ENCODE results near the gene AIG1. TPM values are rescaled to one million over a fixed set of nuclear protein-coding genes. Genes with fewer than 3 reads are reported as not detected.
"Not testable (repeated sequence)": the region's sequence is repeated elsewhere in the genome, so short reads cannot be mapped to it uniquely, and the experiment has no call there.

AIG1 gene
- polyA plus RNA-seq, 1 donor: 34.2 TPM

DNA sequence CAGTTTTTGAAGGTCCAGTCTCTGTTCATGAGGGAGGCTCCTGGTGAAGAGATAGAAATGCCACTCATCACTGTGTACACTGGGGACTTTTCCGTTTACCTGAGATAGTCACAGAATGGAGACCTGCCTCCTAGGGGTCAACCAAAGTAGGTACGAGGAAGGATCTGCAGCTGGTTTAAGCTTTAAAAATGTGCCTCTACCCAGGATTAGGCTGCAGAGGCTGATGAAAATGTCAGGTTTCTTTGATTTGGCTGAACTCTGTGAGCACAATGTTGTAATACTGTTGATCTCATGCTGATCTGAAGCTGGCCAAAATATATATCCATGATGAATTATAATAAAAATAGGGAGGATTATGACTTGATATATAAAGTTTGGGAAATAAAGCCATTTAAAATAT is 207.1 kb downstream of the AIG1 start:
- no peak for DNase-seq (ENCODE audit: low read depth)

DNA sequence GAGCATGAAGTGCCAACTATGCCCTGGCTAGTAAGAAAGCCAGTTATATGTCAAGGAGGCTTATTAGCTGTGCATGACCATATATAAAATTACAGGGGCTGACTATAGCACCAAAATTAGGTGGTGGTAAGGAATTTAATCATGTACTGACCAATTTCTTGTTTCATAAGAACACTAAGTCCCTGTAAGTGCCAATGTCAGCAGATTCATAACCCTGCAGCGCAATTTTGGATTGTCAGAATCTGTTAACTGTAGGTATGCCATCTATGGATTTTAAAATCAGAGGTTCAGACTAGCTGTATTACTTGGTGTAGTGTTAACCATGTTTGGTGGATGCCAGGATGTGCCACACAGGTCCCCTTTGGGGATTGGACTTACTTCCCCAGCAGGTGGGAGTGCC is 207.8 kb downstream of the AIG1 start:
- no peak for DNase-seq (ENCODE audit: low read depth)

DNA sequence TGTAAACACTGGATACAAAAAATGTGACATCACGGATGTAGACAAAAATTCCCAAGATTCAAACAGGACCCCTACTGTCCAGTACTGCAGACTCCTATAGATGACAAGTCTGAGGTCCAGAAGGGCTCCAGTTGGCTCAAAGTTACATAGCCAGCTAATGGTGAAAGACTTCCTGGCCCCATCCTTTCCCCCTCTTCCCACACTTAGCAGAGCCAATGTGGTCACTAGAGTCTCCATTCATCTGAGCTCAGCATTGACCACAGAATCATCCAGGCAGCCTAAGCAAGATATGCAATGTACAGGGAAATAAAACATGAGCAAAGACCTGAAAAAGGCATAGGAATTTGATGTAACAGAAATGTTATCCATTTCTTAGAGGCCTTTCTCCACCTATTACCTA is 209.3 kb downstream of the AIG1 start:
- no peak for DNase-seq (ENCODE audit: low read depth)

DNA sequence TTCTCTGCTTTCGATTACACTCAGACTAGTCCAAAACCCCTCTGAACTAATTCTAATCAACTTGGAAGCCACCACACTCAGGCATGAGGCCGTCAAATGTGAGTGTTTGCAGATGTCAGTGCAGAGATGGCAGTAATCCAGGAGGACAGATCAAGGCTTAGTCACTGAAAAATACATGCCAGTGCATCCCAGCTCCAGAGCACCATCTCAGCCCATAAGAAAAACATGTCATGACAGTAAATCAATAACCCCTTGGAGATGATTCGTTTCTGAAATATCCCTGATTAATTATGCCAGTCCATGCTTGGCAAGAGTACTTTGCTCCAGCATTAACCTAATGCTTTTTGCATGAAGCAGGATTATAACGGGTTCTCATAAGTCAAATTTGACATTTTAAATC is 210.3 kb downstream of the AIG1 start:
- DNase-seq (ENCODE audit: low read depth): no peak

DNA sequence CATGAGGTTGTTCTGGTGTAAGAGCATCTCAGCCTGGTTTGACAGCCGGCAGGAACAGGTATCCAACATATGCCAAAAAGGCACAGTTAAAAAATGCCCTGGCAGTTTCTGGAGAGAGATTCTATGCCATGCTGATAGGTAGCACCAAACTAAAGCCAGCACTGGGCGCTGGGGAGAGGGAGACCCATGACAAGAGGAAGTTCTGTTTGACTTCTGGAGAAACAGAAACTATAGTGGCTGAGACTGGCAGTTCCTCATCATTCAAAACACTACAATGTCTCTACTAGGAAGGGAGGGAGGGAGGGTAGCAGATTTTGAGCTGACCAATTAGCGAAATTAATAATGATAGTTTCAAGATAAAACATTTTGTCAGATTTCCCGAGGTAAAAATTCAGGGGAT is 215.7 kb downstream of the AIG1 start:
- no peak for DNase-seq (ENCODE audit: low read depth)

DNA sequence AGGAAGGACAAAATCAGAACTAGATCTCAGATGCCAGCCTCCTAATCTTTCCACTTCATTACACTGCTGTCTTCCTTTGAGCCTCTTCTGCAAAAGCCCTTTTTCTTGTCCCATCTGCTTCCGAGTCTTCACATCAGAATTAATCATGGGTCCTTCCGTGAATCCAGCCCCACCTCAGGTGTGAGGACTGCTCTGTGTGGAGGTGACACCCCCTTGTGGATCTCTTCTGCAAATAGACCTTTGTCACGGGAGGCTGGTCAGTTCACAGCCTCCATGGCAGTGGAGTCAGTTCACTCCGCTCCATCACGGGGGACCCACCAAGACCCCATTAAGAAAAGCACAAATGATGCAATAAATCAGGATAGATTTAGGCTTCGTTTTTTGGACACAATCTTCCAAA is 218.7 kb downstream of the AIG1 start:
- DNase-seq (ENCODE audit: low read depth): no peak

DNA sequence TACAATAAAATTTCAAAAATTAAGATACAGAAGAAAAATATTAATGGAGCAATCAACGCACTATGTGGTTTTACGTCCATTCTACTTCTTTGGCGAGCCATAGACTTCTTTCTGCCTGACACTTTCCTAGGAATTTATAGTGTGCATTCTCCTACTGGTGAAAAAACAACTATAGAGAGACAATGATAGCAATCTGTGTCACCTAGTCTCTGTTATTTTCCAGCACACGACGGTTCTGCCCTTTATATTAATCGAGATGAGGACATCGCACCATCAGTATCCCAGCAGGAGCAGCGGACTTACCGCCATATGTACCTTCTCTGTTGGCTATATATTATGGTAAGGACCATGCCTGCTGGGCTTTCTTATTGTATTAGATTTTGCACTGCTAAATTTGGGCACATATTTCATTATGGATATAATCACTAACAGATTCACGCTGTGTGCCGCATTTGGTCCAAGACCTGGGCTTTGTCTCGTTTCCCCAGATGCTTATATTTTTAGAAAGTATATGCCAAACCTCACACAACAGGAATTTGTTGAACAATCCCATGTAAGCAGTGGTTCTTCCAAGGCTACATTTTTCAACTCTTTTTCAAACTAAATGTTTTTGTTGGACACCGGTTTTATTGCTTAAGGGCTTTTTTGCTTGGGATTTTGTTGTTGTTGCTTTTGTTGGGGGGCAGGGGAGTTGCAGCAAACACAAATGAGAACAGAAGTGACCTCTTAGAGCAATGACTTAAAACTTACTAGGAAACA is 223.4 kb downstream of the AIG1 start:
- DNase-seq (ENCODE audit: low read depth): no peak

DNA sequence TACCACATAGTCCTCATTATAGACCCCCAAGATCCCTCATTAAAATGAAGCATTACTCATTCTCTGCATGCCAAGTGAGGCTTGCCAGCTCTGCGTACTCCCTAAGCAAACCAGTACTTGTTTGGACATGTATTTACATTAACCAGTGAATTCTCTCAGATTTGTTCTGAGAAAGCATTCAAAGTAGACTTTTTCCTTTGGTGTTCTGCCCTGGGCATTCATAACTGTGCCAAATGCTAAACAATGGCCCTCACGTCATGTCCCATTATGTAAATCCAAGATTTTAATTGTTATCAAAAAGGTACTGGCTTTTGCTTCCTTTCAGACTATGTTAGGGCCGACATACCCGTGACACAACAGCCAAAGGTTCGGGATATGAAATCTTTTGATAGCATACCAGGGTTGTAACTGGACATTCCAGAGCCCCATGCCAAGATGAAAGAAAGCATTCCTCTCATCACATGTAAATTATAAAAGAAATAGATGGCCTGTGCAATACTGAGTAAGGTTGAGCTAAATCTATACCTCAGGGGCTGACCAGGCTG is 225.6 kb downstream of the AIG1 start:
- no peak for DNase-seq (ENCODE audit: low read depth)

DNA sequence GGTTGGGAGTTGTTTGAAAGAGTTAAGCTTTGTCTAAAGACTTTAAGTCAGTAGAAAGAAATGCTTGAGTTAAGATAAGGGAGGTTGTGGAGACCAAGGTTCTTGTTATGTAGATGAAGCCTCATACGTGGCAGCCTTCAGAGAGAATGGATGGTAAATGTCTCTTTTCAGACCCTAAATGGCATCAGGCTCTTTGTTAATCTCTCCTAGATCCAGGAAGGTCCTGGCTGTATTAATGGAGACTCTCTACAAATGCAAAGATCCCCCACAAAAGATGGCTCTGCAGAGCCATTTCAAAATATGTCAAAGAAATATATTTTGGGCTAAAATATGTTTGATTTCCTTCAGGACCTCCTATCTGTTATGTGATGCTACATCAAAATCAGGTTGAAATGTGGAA is 228.2 kb downstream of the AIG1 start:
- no peak for DNase-seq (ENCODE audit: low read depth)

DNA sequence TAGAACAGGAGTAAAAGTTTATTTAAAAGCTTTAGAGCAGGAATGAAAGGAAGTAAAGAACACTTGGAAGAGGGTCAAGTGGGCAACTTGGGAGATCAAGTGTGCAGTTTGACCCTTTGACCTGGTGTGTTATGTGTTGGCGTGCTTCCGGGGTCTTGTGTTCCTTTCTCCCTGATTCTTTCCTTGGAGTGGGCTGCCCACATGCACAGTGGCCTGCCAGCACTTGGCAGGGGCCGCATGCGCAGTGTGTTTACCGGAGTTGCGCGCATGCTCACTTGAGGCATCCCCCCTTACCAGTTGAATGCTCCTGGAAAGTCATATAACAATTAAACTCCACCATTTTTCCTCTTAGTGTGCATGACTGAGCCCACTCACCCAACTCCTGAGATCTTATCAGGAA is 229.5 kb downstream of the AIG1 start:
- no peak for DNase-seq (ENCODE audit: low read depth)

DNA sequence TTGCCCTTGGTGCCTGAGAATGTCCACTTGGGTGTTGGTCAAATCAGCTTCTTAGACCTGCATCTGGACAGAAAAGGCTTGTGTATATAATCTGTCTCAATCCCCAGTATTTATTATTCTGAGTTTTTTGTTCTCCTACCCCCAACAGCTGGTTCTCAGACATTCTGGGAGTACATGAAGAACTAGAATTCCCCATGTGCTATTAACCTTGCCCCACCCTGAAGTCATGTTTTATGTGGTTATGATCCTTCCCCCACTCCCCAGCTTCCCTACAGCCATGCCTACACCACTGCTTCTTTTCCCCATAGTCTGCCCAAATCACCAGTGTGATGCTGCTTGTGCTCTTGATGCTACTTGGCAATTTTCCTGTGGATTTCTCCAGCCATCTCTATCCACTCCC is 232.8 kb downstream of the AIG1 start:
- no peak for DNase-seq (ENCODE audit: low read depth)

DNA sequence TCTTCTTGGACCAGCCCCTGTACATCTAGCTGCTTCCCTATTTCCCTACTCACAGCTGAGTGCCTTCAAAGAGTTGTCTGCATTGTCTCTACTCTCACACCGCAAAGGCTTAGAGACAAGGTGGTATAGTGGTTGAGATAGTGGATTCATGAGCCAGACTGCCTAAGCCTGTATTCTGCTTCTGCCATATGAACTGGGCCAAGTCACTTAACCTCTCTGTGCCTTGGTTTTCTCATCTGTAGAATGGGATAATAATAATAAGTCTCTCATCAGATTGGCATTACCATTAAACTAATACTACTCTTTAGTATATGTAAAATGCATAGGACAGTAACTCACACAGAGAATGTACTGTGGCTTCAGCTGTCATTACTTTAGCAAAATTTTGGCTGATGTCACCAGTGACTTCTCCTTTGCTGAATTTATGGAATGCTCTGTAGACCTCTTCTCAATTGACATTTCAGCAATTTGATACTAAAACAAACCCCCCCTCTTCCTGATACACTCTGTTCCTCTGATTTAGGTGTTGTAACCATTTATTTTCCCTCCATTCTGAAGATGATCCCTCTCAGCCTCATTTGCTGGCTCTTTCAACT is 233.7 kb downstream of the AIG1 start:
- DNase-seq (ENCODE audit: low read depth): no peak

DNA sequence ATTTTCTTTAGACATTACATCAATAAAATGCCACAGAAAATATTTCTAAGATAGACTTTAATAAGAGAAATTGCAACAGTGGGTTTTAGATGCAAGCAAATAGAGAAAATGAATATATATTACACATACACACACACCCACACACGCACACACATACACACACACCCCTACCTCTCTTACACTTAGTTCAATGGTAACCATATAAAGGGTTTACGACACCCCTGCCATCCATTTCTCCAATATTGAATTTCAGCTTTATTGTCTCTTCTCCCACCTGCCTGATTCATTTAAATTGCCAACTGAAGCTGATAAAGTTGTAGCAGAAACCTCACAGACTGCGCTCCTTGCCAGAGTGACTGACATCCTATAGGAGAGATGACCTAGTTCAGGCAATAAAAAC is 235.2 kb downstream of the AIG1 start:
- DNase-seq (ENCODE audit: low read depth): no peak

DNA sequence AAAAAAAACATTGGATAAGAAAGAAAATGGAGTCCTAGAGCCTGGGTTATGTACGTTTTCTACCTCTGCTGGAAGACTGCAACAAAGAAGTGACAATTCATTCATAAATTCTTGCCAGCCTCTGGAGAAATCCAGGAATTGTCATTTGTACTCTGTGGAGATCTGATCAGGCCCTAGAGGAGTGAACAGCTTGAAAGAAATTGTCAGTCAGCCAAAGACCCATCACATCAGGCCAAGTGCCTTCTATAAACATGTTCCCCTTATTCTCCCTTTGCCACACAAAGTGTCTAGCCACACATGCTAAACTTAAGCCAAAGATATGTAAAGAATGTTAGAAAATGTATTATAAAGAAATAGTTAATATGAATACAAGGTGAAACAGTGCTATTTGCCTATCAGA is 237.4 kb downstream of the AIG1 start:
- DNase-seq (ENCODE audit: low read depth): no peak

DNA sequence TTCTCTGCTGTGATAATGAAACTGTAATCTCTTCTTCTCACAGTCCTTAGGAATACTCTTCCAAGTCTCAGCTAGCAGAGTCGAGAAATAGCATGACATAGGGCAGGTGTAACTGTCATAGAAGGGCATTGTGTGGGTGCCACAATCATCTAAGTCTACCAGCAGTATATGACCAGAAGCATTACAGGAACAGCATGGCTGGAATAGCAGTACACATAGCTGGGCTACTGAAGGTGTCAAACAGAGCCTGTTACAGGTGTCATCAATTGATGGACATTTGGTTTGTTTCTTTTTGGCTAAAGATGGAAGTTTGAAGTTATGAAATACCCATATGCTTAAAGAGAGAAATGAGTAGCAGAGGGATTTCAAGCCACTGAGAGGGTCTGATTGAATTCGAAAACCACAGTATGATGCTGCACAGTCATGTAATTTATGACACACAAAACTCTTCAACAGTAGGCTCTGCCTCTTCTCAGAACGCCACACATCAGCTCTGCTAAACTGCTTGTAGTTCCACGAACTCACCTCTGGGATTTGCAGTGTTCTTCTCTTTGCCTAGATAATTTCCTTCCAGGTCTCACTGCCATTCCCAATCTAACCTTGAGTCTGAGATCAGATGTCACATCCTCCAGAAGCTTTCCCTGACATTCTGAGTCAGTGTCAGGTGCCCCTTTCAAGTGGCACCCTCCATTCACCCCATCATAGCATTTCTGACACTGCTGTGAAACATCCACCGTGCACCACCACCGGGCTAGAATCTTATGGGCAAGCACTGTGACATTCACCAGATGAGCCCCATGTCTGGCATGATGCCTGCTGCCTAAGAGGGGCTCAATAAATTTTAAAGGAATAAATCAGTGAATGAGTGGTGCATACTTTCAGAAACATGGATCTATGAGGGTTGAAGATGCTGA is 238.8 kb downstream of the AIG1 start:
- no peak for DNase-seq (ENCODE audit: low read depth)

DNA sequence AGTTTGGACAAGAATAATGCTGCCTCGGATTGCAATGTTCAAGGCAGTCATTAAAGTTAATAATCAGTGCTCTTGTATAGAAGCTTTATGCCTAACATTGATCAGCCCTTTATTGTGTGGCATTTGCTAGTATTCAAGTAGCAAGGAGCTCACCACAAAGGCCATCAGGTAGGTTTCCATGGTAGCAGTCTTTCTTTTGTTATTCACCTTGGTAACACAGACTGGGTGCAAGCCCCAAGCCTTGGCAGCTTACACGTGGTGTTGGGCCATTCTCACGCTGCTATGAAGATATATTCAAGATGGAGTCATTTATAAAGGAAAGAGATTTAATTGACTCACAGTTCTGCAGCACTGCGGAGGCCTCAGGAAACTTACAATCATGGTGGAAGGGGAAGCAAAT is 240.5 kb downstream of the AIG1 start:
- DNase-seq (ENCODE audit: low read depth): no peak

DNA sequence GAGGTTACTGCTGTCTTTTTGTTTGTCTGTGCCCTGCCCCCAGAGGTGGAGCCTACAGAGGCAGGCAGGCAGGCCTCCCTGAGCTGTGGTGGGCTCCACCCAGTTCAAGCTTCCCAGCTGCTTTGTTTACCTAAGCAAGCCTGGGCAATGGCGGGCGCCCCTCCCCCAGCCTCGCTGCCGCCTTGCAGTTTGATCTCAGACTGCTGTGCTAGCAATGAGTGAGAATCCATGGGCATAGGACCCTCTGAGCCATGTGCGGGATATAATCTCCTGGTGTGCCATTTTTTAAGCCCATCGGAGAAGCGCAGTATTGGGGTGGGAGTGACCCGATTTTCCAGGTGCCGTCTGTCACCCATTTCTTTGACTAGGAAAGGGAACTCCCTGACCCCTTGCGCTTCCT is 247.1 kb downstream of the AIG1 start:
- DNase-seq (ENCODE audit: low read depth): not testable (repeated sequence)

DNA sequence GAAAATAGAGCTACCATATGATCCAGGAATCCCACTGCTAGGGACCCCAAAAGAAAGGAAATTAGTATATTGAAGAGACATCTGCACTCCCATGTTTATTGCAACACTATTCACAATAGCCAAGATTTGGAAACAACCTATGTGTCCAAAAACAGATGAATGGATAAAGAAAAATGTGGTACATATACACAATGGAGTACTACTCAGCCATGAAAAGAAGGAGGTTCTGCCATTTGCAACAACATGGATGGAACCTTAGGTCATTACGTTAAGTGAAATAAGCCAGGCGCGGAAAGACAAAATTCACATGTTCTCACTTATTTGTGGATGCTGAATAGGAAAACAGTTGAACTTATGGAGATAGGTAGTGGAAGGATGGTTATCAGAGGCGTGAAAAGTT is 252.5 kb downstream of the AIG1 start:
- DNase-seq (ENCODE audit: low read depth): no peak

DNA sequence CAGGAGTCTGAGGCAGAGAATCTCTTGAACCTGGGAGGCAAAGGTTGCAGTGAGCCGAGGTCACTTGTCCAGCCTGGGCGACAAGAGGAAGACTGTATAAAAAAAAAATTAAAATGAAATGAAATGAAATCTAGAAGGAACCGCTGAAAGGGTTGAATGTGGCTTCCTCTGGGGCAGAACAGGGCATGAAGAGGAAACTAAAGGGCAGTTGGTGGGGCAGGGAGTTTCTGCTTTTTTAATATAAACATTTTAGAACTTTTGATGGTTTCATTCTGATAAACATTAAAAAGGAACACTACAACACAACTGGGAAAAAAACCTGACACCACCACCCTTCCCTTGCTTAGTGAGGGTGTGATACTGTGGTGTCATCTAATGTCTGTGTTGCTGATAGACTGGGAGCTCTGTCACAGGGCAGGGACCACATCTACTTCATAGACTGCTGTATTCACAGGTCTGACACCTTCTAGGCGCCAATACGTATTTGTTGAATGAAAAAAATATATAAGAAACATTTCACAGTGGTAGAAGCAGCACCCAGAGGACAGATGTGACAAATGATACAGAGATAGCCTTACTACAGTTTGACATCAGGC is 260.9 kb downstream of the AIG1 start:
- DNase-seq (ENCODE audit: low read depth): no peak

DNA sequence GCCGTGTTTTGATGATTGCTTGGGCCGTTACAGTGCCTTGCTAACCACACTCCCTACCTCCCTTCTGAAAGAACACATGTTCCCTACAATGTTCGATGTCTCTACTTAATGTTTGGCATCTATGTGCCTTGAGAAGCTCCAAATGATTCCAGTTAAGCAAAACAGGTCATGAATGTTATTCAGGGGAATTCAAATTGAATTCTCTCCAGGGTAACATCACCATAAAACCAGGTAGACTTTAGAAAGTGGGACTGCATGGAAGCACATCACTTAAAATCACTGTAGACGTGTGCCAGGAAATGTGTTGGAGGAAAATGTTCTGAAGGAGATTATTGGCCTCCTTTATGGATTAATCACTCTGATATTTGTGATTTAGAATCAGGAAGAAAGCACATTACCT is 261.7 kb downstream of the AIG1 start:
- DNase-seq (ENCODE audit: low read depth): peak; percentile 40

DNA sequence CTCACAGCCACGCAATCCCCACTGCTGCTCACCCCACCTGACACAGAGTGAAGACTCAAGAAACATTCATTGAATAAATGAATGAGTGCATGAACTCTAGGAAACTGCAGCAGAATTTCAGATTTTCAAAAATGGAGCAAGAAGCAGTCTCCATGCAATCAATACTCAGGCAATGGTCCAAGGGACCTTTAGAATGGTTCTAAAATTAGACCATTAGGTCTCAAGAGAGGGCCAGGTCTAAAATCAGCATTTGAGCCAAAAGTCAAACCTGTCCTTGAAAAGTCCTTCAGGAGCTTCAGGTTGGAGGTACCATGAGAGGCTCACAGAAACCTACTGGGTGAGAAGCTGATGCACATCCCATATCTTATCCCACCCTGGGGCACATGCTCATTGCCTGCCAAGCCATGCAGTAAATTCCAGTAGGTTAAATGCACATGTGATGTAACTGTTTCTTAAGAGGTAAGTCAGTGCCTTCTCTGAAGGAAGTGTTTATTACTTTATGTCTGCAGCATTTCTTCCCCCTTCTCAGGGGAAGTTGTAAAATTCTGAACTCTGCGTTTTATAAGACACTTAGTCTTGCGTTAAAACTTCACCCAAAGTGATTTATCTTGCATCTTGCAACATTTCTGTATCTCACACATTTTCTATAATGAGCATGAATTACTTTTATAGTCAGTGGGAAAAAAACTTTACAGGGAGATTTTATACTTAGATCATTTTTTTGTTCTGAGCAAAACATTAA is 263.2 kb downstream of the AIG1 start:
- DNase-seq (ENCODE audit: low read depth): no peak
